ENCODE measurements around the gene AQP6. TPM values are rescaled to one million over a fixed set of nuclear protein-coding genes. Genes with fewer than 3 reads are reported as not detected.
"Not testable (repeated sequence)": the region's sequence is repeated elsewhere in the genome, so short reads cannot be mapped to it uniquely, and the experiment has no call there.

Gene AQP6
- total RNA-seq, 1 experiment from 2014 or later = not detected

- Histone ChIP-seq H3K4me3 (ENCODE audit: insufficient read depth, low read depth, low read length) (no peak overlapping the region), H3K36me3 (replicated peaks; ENCODE audit: control insufficient read depth, insufficient read depth, low read length) (no peaks in the 10 kb centered on the region), H3K27me3 (ENCODE audit: control insufficient read depth, insufficient read depth, low read length) (no peaks in the 10 kb centered on the region)
- DNase-seq = peak; percentile 13
These were observed 8.0 kb downstream of the AQP6 start for GRCh38 chr12:49980501-49981349.

GRCh38 chr12:49982246-49983087, 9.7 kb downstream of the AQP6 start:
- DNase-seq = no peak
- Histone ChIP-seq H3K4me3 (ENCODE audit: insufficient read depth, low read depth, low read length) (no peak overlapping the region), H3K36me3 (replicated peaks; ENCODE audit: control insufficient read depth, insufficient read depth, low read length) (no peaks in the 10 kb centered on the region), H3K27me3 (ENCODE audit: control insufficient read depth, insufficient read depth, low read length) (no peaks in the 10 kb centered on the region)

GRCh38 chr12:49983892-49984291, 11.1 kb downstream of the AQP6 start:
- peaks cover 2% of the 10 kb centered on the region for H3K36me3 ChIP-seq (replicated peaks; ENCODE audit: control insufficient read depth, insufficient read depth, low read length)

GRCh38 chr12:49984476-49985359, 12.0 kb downstream of the AQP6 start:
- peak; percentile 5 for DNase-seq
- Histone ChIP-seq H3K4me3 (ENCODE audit: insufficient read depth, low read depth, low read length) (no peak overlapping the region), H3K36me3 (replicated peaks; ENCODE audit: control insufficient read depth, insufficient read depth, low read length) (peaks cover 4% of the 10 kb centered on the region), H3K27me3 (ENCODE audit: control insufficient read depth, insufficient read depth, low read length) (no peaks in the 10 kb centered on the region)

More at GRCh38 chr12:49983892-49984291, 11.1 kb downstream of the AQP6 start:
- peak; percentile 8 for DNase-seq
- no peak overlapping the region for H3K4me3 ChIP-seq (ENCODE audit: insufficient read depth, low read depth, low read length)
- H3K27me3 ChIP-seq (ENCODE audit: control insufficient read depth, insufficient read depth, low read length) = no peaks in the 10 kb centered on the region

GRCh38 chr12:49985981-49986380, 13.2 kb downstream of the AQP6 start:
- Histone ChIP-seq H3K27me3 (ENCODE audit: control insufficient read depth, insufficient read depth, low read length) (no peaks in the 10 kb centered on the region), H3K4me3 (ENCODE audit: insufficient read depth, low read depth, low read length) (no peak overlapping the region), H3K36me3 (replicated peaks; ENCODE audit: control insufficient read depth, insufficient read depth, low read length) (peaks cover 12% of the 10 kb centered on the region)
- no peak for DNase-seq

GRCh38 chr12:49986476-49986875, 13.7 kb downstream of the AQP6 start:
- peaks cover 12% of the 10 kb centered on the region for H3K36me3 ChIP-seq (replicated peaks; ENCODE audit: control insufficient read depth, insufficient read depth, low read length)
- not testable (repeated sequence) for H3K27me3 ChIP-seq (ENCODE audit: control insufficient read depth, insufficient read depth, low read length); DNase-seq; H3K4me3 ChIP-seq (ENCODE audit: insufficient read depth, low read depth, low read length)

- Histone ChIP-seq H3K27me3 (ENCODE audit: control insufficient read depth, insufficient read depth, low read length) (no peaks in the 10 kb centered on the region), H3K36me3 (replicated peaks; ENCODE audit: control insufficient read depth, insufficient read depth, low read length) (peaks cover 17% of the 10 kb centered on the region), H3K4me3 (ENCODE audit: insufficient read depth, low read depth, low read length) (no peak overlapping the region)
- no peak for DNase-seq
These were observed 15.0 kb downstream of the AQP6 start for GRCh38 chr12:49987625-49988303.

GRCh38 chr12:49989400-49989799, 16.7 kb downstream of the AQP6 start:
- H3K27me3 ChIP-seq (ENCODE audit: control insufficient read depth, insufficient read depth, low read length); H3K4me3 ChIP-seq (ENCODE audit: insufficient read depth, low read depth, low read length); DNase-seq: not testable (repeated sequence)
- peaks cover 22% of the 10 kb centered on the region for H3K36me3 ChIP-seq (replicated peaks; ENCODE audit: control insufficient read depth, insufficient read depth, low read length)

GRCh38 chr12:49990273-49990672, 17.5 kb downstream of the AQP6 start:
- peaks cover 22% of the 10 kb centered on the region for H3K36me3 ChIP-seq (replicated peaks; ENCODE audit: control insufficient read depth, insufficient read depth, low read length)
- H3K4me3 ChIP-seq (ENCODE audit: insufficient read depth, low read depth, low read length) = no peak overlapping the region
- no peaks in the 10 kb centered on the region for H3K27me3 ChIP-seq (ENCODE audit: control insufficient read depth, insufficient read depth, low read length)
- no peak for DNase-seq

GRCh38 chr12:49998453-49998852, 25.7 kb downstream of the AQP6 start:
- Histone ChIP-seq H3K36me3 (replicated peaks; ENCODE audit: control insufficient read depth, insufficient read depth, low read length) (peaks cover 20% of the 10 kb centered on the region), H3K4me3 (ENCODE audit: insufficient read depth, low read depth, low read length) (no peak overlapping the region), H3K27me3 (ENCODE audit: control insufficient read depth, insufficient read depth, low read length) (no peaks in the 10 kb centered on the region)
- DNase-seq = no peak

- no peaks in the 10 kb centered on the region for H3K27me3 ChIP-seq (ENCODE audit: control insufficient read depth, insufficient read depth, low read length)
- no peak overlapping the region for H3K4me3 ChIP-seq (ENCODE audit: insufficient read depth, low read depth, low read length)
- H3K36me3 ChIP-seq (replicated peaks; ENCODE audit: control insufficient read depth, insufficient read depth, low read length) = peaks cover 31% of the 10 kb centered on the region
- no peak for DNase-seq
These were observed 30.8 kb downstream of the AQP6 start for GRCh38 chr12:50003595-50003994.

- Histone ChIP-seq H3K4me3 (ENCODE audit: insufficient read depth, low read depth, low read length) (no peak overlapping the region), H3K27me3 (ENCODE audit: control insufficient read depth, insufficient read depth, low read length) (no peaks in the 10 kb centered on the region), H3K36me3 (replicated peaks; ENCODE audit: control insufficient read depth, insufficient read depth, low read length) (peaks cover 26% of the 10 kb centered on the region)
- DNase-seq = no peak
These were observed 31.9 kb downstream of the AQP6 start for GRCh38 chr12:50004696-50005095.

- Histone ChIP-seq H3K36me3 (replicated peaks; ENCODE audit: control insufficient read depth, insufficient read depth, low read length) (peaks cover 26% of the 10 kb centered on the region), H3K27me3 (ENCODE audit: control insufficient read depth, insufficient read depth, low read length) (no peaks in the 10 kb centered on the region)
- no peak for DNase-seq
These were observed 32.4 kb downstream of the AQP6 start for GRCh38 chr12:50005175-50005574.

GRCh38 chr12:50006280-50006679, 33.5 kb downstream of the AQP6 start:
- Histone ChIP-seq H3K36me3 (replicated peaks; ENCODE audit: control insufficient read depth, insufficient read depth, low read length) (peaks cover 17% of the 10 kb centered on the region), H3K27me3 (ENCODE audit: control insufficient read depth, insufficient read depth, low read length) (no peaks in the 10 kb centered on the region)
- DNase-seq = no peak

More at GRCh38 chr12:50005175-50005574, 32.4 kb downstream of the AQP6 start:
- H3K4me3 ChIP-seq (ENCODE audit: insufficient read depth, low read depth, low read length) = no peak overlapping the region

More at GRCh38 chr12:50006280-50006679, 33.5 kb downstream of the AQP6 start:
- no peak overlapping the region for H3K4me3 ChIP-seq (ENCODE audit: insufficient read depth, low read depth, low read length)
